Measurements from ENCODE around the gene ANKH.
"Not testable (repeated sequence)": the region's sequence is repeated elsewhere in the genome, so short reads cannot be mapped to it uniquely, and the experiment has no call there.

Gene ANKH

DNA sequence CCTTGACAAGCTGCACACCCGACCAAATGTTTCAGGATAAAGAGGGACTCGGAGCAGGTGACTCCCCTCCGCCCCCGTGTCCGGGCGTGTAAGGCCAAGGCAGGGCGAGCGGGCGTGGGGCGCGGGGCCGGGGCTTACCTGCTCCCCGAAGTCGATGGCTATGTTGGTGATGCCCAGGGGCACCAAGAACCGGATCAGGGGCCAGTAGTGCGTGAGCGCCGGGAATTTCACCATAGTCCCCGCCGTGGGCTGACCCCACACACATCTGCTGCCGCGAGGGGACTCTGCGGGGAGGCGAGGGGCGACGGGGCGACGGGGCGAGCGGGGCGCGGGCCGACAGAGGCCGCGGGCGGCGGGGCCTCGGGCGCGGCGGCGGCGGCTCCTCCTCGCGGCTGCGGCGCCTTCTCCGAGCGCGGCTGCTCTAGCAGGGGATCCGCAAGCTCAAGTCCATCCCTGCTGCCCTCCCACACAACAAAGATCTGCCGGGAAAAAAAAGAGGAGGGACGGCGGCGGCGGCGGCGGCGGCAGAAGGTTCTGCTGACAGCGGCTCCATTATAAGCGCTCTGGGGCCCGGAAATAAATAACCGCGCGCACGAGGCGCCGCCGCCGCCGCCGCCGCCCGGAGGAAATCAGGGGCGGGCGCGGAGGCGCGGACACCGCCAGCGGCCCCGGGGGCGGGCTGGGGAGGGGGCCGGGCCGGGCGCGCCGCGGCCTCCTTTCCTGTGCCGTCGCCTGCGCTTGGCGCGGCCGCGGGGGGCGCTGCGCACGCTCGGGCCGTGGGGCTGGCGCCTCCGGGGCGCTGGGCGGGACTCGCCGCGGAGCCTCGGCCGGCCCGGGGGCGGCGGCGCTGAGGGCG is at the start of gene ANKH:
Gene ANKH, minus strand, starts transcription at position 565 of the 856 bp plus-strand sequence. Its CDS starts 331 bp downstream, at position 234.
- FAIRE-seq (no peak), DNase-seq (ENCODE audit: insufficient read length, low spot score) (peak; percentile 86)

DNA sequence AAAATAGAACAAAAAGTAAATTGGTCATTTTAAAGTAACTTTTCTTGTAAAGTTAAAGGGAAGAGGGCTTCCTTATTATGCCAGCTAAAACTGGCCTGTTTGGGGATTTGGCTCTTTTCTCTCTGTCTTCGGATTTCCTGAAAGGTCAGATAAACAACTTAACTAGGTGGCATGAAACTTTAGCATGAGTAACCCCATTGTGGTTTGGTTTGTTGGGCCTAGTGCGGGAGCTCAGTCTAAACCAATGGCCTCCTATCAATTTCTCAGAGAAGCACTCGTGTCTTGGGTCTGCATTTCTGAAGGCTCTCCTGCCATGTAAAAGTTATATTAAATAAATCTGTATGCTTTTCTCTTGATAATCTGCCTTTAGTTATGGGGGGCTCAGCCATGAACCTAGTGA is 48.5 kb upstream of the ANKH start:
- no peak for DNase-seq (ENCODE audit: insufficient read length, low spot score)
- FAIRE-seq: no peak

DNA sequence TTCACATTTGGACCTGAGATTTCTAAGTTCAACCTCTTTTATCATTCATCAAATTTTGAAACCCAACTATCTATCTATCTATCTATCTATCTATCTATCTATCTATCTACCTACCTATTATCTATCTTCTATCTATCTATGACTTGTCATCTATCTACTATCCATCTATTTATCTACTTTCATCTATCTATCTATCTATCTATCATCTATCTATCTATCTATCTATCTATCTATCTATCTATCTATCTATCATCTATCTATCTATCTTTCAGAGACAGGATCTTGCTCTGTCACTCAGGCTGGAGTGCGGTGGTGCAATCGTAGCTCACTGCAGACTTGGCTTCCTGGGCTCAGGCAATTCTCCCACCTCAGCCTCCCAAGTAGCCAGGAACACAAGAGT is 47.5 kb upstream of the ANKH start:
- not testable (repeated sequence) for DNase-seq (ENCODE audit: insufficient read length, low spot score); FAIRE-seq

DNA sequence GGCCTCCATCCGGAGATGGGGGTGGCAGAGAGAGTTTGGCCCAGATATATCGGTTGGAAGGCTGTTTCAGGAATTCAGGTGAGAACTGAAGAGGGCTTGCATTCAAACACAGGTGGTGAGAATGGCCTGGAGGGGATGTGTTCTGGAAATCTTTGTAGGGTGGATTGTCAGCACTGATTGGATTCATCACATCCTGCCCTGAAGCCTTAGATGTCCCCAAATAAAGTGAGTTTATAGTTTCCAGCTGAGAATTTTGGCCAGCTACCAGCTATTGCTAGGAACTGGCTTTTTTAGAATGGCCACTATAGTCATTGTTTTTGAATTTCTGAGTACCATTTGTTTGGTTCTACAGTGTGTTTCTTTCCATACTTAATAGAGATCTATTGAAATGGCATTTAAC is 46.1 kb upstream of the ANKH start:
- DNase-seq (ENCODE audit: insufficient read length, low spot score) (no peak), FAIRE-seq (no peak)

DNA sequence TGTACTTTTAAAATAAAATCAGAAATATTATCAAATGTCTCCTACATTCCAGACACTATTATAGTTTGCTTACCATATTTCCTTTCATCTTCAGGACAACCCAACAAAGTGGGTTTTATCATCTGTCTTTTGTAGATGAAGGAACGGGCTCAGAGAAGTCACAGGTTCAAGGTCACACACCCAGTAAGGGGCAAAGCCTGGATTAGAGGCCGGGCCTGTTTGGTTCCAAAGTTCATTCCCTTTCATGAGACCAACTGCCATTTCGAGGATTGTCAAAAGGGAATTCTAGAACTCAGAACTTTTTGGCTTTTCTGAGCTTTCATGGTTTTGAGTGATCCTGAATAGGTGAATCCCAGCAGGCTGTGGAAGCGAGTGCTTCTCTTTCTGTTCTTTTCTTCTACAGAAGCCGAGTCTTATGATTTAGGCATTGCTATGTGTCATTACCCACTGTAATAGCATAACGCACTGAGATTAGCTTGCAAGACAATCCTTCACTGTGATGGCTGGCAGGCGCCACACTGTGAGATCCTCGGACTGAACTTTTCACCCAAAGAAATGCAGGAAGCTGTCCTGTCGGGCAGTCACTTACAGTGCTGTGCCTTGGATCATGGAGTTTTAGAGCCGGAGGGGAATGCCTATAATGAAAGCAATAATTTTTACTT is 43.8 kb upstream of the ANKH start:
- FAIRE-seq (no peak), DNase-seq (ENCODE audit: insufficient read length, low spot score) (no peak)

DNA sequence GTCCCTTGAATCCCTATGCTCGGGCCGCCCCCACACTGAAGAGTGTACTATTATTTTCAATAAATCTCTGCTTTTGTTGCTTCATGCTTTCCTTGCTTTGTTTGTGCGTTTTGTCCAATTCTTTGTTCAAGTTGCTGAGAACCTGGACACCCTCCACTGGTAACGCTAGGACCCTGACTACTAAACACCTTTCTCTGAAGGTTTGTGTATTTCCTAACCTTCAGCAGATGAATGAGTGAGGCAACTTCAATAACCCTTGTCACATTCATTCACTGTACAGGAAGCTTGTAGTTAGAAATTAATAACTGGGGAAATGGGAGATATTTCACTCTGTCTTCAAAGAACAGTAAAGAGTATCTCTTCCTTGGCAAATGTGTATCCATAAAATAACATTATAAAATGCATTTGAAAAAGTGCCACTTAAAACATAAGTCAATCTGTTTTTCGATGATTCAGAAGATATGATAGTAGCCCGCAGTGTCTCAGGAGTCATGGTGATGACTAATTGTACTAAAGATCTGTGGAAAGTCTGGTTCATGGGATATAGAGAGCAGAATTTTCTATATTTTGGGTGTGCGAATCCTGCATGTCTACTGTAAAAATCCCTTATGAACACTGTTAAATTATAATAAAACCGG is 43.2 kb upstream of the ANKH start:
- DNase-seq (ENCODE audit: insufficient read length, low spot score) (no peak), FAIRE-seq (no peak)

DNA sequence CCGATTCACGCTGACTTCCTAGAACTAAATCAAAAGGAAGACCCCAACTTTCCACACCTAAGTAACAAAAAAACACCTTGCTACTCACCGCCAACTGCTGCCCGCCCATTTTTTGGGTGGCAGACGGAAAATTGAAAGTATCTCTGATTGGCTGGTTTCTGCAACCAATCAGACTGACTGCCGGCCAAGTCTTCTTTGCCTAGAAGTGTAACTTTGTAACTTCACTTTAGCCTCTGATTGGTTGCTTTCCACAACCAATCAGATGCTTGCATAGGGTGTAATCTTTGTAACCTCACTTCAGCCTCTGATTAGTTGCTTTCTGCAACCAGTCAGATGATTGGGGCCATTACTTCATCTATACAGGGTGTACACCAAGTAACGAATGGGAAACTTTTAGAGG is 42.6 kb upstream of the ANKH start:
- DNase-seq (ENCODE audit: insufficient read length, low spot score) (no peak), FAIRE-seq (no peak)

DNA sequence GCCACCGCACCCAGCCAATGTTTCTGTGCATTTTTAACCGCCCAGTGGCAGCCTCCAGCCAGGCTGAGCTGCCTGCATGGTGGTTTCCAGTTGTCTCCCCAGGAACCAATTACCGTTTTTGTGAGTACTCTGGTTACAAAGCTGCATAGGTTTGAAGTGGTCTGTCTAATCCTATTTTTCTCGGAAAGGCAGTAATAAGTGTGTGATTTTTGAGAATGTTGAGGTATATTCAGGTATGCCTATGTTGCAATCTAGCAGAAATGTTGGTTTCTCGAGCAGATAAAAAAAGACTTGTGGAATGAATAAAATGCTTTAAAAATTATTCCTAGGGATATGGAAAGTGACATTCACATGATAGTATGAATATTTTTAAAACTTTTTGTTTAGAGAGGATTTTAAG is 41.5 kb upstream of the ANKH start:
- FAIRE-seq: no peak

DNA sequence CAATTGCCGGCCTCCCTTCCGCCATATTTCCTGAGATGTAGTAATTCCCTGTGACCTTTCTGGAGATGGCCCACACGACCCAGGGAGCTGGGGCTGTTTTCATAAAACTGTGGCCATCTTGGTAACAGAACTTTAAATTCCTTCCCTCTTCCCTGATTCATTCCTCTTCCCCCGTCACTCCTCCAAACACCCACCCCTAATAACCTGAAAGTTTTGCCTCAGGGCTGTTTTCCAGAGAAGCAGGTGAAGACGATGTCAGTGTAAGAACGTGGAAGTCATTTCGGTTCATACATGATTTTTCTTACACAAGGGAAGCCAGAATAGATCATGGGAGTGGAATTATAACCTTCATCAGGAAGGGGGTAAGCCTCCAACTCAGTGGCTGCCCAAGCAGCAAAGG is 40.6 kb upstream of the ANKH start:
- no peak for FAIRE-seq
- no peak for DNase-seq (ENCODE audit: insufficient read length, low spot score)

More for the DNA sequence above, 41.5 kb upstream of the ANKH start:
- DNase-seq (ENCODE audit: insufficient read length, low spot score): no peak

DNA sequence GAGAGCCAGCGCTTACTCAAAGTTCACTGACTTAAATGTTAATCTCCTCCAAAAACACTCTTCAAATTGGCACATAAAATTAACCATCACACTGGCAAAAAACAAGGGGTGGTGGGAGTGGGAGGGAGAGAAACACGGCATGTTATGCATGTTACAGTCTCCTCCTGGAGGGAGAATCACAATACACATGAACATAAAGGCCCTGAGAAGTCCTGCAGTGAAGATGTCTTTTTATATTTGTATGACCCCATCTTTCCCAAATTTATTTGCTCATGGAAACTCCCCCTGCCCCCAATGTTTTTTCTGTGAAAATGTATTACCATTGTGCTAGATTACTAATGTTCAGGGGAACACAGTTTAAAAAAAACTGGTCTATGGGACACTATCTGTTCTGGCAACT is 37.8 kb upstream of the ANKH start:
- DNase-seq (ENCODE audit: insufficient read length, low spot score) (no peak), FAIRE-seq (no peak)

DNA sequence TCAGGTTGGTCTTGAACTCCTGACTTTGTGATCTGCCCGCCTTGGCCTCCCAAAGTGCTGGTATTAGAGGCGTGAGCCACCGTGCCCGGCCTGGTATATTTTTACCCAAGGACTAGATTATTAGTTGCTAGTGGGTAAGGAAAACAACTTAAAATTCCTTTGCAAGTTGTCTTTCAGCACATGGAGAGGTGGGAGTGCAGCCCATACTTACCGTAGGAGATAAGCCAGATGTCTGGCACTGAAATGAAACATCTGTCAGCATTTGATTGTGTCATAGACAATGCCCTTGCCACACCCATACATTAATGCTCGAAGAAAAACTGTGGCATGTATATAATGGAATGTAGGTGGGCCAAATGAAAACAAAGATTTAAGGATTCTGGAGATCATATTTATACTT is 36.6 kb upstream of the ANKH start:
- FAIRE-seq (no peak), DNase-seq (ENCODE audit: insufficient read length, low spot score) (no peak)

DNA sequence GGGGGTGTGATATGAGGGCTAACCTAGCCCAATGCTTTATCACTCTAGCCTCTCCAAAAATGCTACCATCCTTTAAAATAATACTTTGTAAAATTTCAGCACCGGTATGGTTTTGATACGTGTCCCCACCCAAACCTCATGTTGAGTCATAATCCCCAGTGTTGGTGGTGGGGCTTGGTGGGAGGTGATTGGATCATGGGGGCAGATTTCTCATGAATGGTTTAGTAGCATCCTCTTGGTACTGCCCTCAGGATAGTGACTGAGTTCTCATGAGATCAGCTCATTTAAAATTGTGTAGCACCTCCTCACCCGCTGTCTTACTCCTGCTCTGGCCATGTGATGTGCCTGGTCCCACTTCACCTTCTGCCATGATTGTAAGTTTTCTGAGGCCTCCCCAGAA is 35.0 kb upstream of the ANKH start:
- no peak for FAIRE-seq

DNA sequence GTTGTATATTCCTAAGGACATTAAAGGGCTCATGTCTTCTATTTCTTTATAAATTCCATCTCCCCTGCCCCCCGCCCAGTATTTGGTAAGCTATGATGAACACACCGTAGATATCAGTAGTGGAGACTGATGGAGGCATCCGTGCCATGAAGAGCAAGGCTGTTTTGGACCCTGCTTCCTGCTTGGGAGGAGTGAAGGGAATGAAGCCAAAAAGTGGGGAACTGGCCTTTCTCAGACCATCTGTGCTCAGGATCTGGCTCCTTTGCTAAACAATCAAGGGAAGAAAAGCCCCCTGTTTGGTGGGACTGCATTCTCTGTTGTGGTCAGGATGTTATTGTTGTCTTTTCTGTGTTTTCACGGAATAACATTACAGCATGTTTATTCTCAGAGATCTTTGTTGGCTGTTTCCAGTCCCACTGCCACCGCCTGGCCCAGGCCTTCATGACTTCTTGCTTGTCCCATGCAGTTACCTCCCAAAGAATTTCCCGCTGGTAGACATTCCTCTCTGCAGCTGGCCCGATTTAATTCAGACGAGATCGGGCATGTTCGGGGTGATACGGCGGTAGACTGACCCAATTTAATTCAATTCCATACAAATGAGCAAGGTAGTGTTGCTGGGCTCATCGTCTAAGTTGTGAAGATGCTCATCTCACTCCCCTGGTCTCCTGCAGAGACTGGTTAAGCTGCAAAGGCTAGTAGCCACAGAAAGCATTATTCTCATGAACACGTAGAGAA is 31.4 kb upstream of the ANKH start:
- FAIRE-seq (no peak), DNase-seq (ENCODE audit: insufficient read length, low spot score) (no peak)

More for the DNA sequence above, 35.0 kb upstream of the ANKH start:
- no peak for DNase-seq (ENCODE audit: insufficient read length, low spot score)

DNA sequence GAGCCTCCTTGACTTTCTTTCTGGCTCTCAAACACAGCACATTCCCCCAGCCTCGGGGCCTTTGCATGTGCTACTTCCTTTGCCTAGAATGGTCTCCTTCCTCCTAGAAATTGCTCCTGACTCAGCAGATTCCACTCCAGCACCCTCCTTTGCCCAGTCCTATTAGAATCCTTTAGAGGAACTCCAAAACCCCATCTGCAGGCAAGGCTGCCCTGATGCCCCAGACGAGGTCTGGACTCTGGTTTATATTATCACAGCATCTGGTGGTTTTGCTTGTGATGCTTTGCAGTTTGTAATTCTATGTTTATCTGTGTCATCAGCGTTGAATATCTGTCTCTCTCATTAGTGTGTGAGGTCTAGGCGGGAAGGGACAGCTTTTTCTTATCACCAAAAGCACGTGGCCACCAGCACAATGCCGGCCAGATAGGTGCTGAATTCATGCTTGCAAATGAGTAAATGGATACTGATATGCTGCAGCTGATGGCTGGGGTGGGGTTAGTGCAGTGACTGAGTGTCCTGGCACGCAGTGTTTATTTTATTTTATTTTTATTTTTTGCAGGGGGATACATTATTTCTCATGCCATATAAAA is 30.0 kb upstream of the ANKH start:
- no peak for FAIRE-seq

DNA sequence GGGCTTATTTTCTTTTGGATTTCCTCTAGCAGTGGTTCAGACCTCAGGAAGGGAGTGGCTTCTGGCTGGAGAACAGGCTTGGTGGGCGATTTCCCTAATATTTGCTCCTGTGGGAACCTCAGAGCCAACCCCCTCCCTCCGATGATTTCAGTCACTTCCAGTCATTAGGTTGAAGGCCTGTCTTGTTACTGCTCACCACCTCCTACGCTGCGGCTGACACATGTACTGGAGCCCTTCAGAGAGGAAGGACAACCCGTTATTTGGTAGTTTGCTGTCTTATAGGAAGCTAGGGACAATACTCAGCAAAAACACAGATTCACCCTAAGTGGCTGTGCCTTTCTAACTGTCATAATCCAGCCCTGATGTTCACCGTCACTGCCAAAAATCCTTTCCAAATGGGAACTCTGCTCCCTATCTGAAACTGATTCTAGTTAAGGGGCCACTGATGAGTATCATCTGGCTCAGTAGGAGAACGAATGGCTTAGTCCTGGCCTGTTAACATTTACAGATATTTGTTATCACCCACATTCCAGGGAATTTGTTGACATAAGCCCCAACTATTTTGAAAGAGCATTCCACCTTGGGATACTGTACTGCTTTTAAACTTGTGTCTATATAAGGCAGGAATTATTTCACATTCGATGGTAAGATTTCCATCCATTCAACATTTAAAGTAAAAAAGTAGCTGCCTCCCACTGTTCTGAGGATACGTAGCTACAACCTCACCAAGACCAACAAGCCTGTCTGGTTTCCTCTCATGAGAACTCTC is 29.3 kb upstream of the ANKH start:
- DNase-seq (ENCODE audit: insufficient read length, low spot score) (no peak), FAIRE-seq (no peak)

More for the DNA sequence above, 30.0 kb upstream of the ANKH start:
- no peak for DNase-seq (ENCODE audit: insufficient read length, low spot score)

DNA sequence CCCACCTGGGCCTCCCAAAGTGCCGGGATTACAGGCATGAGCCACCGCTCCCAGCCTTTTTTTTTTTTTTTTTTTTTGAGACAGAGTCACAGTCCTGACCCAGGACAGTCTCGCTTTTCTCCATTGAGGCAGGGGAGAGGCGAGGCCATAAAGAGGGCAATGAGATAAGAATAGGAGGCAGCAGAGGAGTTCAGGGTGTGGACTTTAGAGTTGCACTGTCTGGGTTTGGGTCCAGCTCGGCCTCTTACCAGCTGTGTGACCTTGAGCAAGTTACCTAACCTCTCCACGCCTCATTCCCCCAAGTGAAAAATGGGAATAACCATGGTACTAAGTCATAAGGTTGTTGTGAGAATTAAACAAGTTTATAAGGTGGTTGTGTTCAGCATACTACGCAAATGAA is 24.6 kb upstream of the ANKH start:
- DNase-seq (ENCODE audit: insufficient read length, low spot score) (no peak), FAIRE-seq (no peak)

DNA sequence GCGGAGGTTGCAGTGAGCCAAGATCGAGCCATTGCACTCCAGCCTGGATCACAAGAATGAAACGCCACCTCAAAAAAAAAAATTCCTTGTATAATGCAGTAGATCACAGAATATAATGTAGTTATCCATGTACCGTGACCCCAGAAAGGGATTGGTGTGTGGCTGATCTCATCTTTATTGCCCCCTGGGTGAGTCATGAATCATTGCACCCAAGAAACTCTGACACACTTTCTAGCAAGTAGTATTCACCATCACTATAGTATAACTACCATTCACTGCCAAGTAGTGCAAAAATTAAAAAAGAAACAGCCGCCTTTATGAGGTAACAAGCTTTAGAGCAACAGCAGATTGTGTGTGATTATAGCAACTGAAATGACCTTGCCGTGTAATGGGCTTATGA is 23.7 kb upstream of the ANKH start:
- DNase-seq (ENCODE audit: insufficient read length, low spot score): no peak

DNA sequence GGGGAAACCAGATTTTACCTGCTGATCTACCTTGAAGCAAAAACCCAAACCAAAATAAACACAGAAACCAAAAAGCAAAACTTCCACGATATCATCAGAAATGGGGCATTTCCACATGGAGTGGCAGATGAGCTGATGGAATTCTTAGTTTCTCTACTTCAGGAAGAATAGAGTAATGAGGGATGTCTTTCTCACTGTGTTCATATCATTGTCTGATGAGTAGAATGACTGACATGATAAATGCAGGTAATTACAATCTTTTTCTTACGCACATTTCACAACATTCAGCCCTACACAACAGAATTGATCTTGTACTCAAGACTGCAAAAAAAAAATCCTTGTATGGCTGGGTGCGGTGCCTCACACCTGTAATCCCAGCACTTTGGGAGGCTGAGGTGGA is 23.2 kb upstream of the ANKH start:
- DNase-seq (ENCODE audit: insufficient read length, low spot score): no peak
- FAIRE-seq: no peak

More for the DNA sequence above, 23.7 kb upstream of the ANKH start:
- no peak for FAIRE-seq

DNA sequence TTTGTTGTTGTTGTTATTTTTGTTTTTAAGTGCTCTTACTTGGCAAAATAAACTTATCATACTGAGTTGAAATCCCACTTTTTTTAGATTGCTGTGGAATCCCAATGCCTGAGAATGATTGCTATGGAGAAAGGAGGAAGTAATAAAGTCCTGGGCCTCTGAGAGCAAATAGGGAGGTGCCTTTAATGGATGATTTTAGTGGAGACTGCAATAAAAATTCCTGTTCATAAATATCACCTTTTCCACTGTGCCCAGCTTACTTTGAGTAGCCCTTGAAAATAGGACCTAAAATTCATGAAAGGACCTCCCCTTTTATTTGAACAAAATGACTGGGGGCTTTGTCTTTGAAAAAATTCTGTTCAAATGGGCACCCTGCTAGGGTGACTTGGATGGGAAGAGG is 21.8 kb upstream of the ANKH start:
- FAIRE-seq (no peak), DNase-seq (ENCODE audit: insufficient read length, low spot score) (no peak)

DNA sequence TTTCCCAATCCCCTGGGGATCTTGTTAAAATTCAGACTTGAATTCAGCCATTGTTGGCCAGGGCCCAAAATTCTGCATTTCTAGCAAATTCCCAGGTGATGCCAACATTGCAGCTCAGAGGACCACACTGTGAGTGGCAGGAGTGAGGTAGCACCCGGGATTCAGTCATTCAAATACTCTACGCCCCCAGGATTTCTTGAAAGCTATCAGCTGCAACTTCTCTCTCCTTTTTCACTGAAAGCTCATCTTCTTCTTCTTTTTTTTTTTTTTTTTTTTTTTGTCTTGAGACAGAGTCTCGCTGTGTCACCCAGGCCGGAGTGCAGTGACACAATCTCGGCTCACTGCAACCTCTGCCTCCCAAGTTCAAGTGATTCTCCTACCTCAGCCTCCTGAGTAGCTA is 19.3 kb upstream of the ANKH start:
- no peak for DNase-seq (ENCODE audit: insufficient read length, low spot score)
- FAIRE-seq: no peak

All from GM19239 (cell line).